CD4-positive, CD25-positive, alpha-beta regulatory T cell (primary cell): ENCODE data around the gene DIO3. TPM values are rescaled to one million over a fixed set of nuclear protein-coding genes. Genes with fewer than 3 reads are reported as not detected.
A peak's percentile ranks its signal among the peaks of the same experiment; 100 is the strongest.

ENCODE experiments used
- ATAC-seq, 2 donors: fragments of 150-1000 bp; cut with Tn5 transposase; one replicate each; pipeline ENCODE4 v1.10.0; 2021; ENCODE audit warnings: low read depth in 2 of 2, moderate number of reproducible peaks in 2 of 2, moderate library complexity in 1 of 2
- DNase-seq, 3 donors: peaks; one replicate each; pipeline versions ENCODE4 v3.0.0 to v3.0.0-alpha.2; 2012 to 2022; ENCODE audit warnings: mixed read lengths in 1 of 3
- H3K27ac ChIP-seq: one replicate; pipeline ENCODE4 v1.7.0; 2013; ENCODE audit warnings: mild to moderate bottlenecking, low read length; ENCODE audit not compliant: insufficient read depth, poor library complexity, severe bottlenecking
- H3K27me3 ChIP-seq: one replicate; pipeline ENCODE4 v1.7.0; 2013; ENCODE audit warnings: low read length; ENCODE audit not compliant: control insufficient read depth, insufficient read depth
- H3K36me3 ChIP-seq: one replicate; pipeline ENCODE4 v1.7.0; 2013; ENCODE audit warnings: mild to moderate bottlenecking, low read length, moderate library complexity; ENCODE audit not compliant: control insufficient read depth, insufficient read depth
- H3K4me1 ChIP-seq: 2 replicates; pipeline ENCODE4 v1.7.0; 2013; ENCODE audit warnings: mild to moderate bottlenecking, low read length; ENCODE audit not compliant: insufficient read depth, control insufficient read depth, poor library complexity, severe bottlenecking
- H3K4me3 ChIP-seq: one replicate; pipeline ENCODE4 v1.7.0; 2013; ENCODE audit warnings: low read depth, mild to moderate bottlenecking, low read length, moderate library complexity
- H3K9me3 ChIP-seq, 2 experiments: 1 replicate in 1 of 2; 2 replicates in 1 of 2; pipeline ENCODE4 v1.7.0; 2013; ENCODE audit warnings: low read length in 2 of 2, mild to moderate bottlenecking in 1 of 2, moderate library complexity in 1 of 2; ENCODE audit not compliant: control insufficient read depth in 2 of 2
- H3K27ac Mint-ChIP-seq, 3 donors: one replicate each; pipeline ENCODE4 v1.8.0; 2020 to 2022; ENCODE audit warnings: mild to moderate bottlenecking in 3 of 3, mixed read lengths in 3 of 3, moderate library complexity in 2 of 3
- H3K27me3 Mint-ChIP-seq: one replicate; pipeline ENCODE4 v1.8.0; 2022; ENCODE audit warnings: mild to moderate bottlenecking, mixed read lengths
- H3K36me3 Mint-ChIP-seq: one replicate; pipeline ENCODE4 v1.8.0; 2020; ENCODE audit warnings: mixed read lengths
- H3K4me1 Mint-ChIP-seq, 4 donors: one replicate each; pipeline ENCODE4 v1.8.0; 2020 to 2022; ENCODE audit warnings: mixed read lengths in 4 of 4, mild to moderate bottlenecking in 1 of 4
- H3K4me3 Mint-ChIP-seq, 4 donors: one replicate each; pipeline ENCODE4 v1.8.0; 2020 to 2022; ENCODE audit warnings: mild to moderate bottlenecking in 4 of 4, mixed read lengths in 4 of 4, moderate library complexity in 3 of 4
- H3K9me3 Mint-ChIP-seq, 7 donors: one replicate each; pipeline ENCODE4 v1.8.0; 2020 to 2022; ENCODE audit warnings: mixed read lengths in 7 of 7, mild to moderate bottlenecking in 3 of 7, moderate library complexity in 2 of 7
- polyA plus RNA-seq, 4 donors: library from polyadenylated mRNA; unstranded; fragments of 300-500 nt; fragmentation: Illumina TruSeq; gene quantifications; one replicate each; pipeline ENCODE4 v1.2.3, GENCODE V29; 2021
- total RNA-seq: library from RNA; stranded (reverse); gene quantifications from one replicate; pipeline ENCODE4 v1.2.3, GENCODE V29; 2022

DIO3 gene
- total and polyA plus RNA-seq, 5 donors from 2014 or later: not detected

GRCh38 chr14:101521473-101521915, 39.8 kb upstream of the DIO3 start:
- no peaks in the 10 kb centered on the region for H3K36me3 ChIP-seq
- ATAC-seq (no peak), DNase-seq (no peak)
- H3K27ac ChIP-seq: no peak overlapping the region
- Mint-ChIP-seq H3K9me3 (peaks cover 0 to 4% (median 0%) of the 10 kb centered on the region in 7 donors), H3K4me3 (no peak overlapping the region), H3K27me3 (no peaks in the 10 kb centered on the region), H3K36me3 (no peaks in the 10 kb centered on the region), H3K4me1 (no peaks in the 10 kb centered on the region), H3K27ac (no peak overlapping the region)
- H3K27me3 ChIP-seq: no peaks in the 10 kb centered on the region
- H3K9me3 ChIP-seq: no peaks in the 10 kb centered on the region
- no peaks in the 10 kb centered on the region for H3K4me1 ChIP-seq
- H3K4me3 ChIP-seq: no peak overlapping the region

- H3K9me3 ChIP-seq: no peaks in the 10 kb centered on the region
- H3K4me1 ChIP-seq: no peaks in the 10 kb centered on the region
Observed at GRCh38 chr14:101521978-101522377, 39.3 kb upstream of the DIO3 start.

GRCh38 chr14:101525640-101526527, 35.4 kb upstream of the DIO3 start:
- no peaks in the 10 kb centered on the region for H3K9me3 ChIP-seq
- H3K27ac Mint-ChIP-seq: no peak overlapping the region

More at GRCh38 chr14:101521978-101522377, 39.3 kb upstream of the DIO3 start:
- no peaks in the 10 kb centered on the region for H3K27me3 ChIP-seq
- Mint-ChIP-seq H3K27ac (no peak overlapping the region), H3K9me3 (peaks cover 0 to 4% (median 0%) of the 10 kb centered on the region in 7 donors), H3K4me1 (no peaks in the 10 kb centered on the region), H3K4me3 (no peak overlapping the region), H3K36me3 (no peaks in the 10 kb centered on the region), H3K27me3 (no peaks in the 10 kb centered on the region)
- no peaks in the 10 kb centered on the region for H3K36me3 ChIP-seq
- no peak overlapping the region for H3K27ac ChIP-seq
- no peak for DNase-seq
- ATAC-seq: no peak
- H3K4me3 ChIP-seq: no peak overlapping the region

GRCh38 chr14:101527987-101528386, 33.3 kb upstream of the DIO3 start:
- no peaks in the 10 kb centered on the region for H3K36me3 ChIP-seq
- no peaks in the 10 kb centered on the region for H3K27me3 ChIP-seq
- Mint-ChIP-seq H3K9me3 (peaks cover 0 to 4% (median 0%) of the 10 kb centered on the region in 7 donors), H3K4me3 (no peak overlapping the region), H3K27me3 (no peaks in the 10 kb centered on the region), H3K4me1 (peaks cover 0 to 9% (median 2%) of the 10 kb centered on the region in 4 donors), H3K27ac (peak overlapping the region in 1 of 3 donors; percentile 79), H3K36me3 (no peaks in the 10 kb centered on the region)
- no peak overlapping the region for H3K4me3 ChIP-seq
- DNase-seq (no peak), ATAC-seq (no peak)
- no peak overlapping the region for H3K27ac ChIP-seq
- no peaks in the 10 kb centered on the region for H3K4me1 ChIP-seq
- no peaks in the 10 kb centered on the region for H3K9me3 ChIP-seq

More at GRCh38 chr14:101525640-101526527, 35.4 kb upstream of the DIO3 start:
- H3K27me3 Mint-ChIP-seq: no peaks in the 10 kb centered on the region
- no peak overlapping the region for H3K4me3 Mint-ChIP-seq
- Histone ChIP-seq H3K4me3 (no peak overlapping the region), H3K27ac (no peak overlapping the region), H3K4me1 (no peaks in the 10 kb centered on the region), H3K36me3 (no peaks in the 10 kb centered on the region), H3K27me3 (no peaks in the 10 kb centered on the region)
- DNase-seq (no peak), ATAC-seq (no peak)
- peaks cover 0 to 8% (median 2%) of the 10 kb centered on the region in 4 donors for H3K4me1 Mint-ChIP-seq
- peaks cover 0 to 4% (median 0%) of the 10 kb centered on the region in 7 donors for H3K9me3 Mint-ChIP-seq
- H3K36me3 Mint-ChIP-seq: no peaks in the 10 kb centered on the region

- Histone ChIP-seq H3K27ac (no peak overlapping the region), H3K9me3 (no peaks in the 10 kb centered on the region), H3K4me3 (no peak overlapping the region), H3K4me1 (no peaks in the 10 kb centered on the region), H3K27me3 (no peaks in the 10 kb centered on the region), H3K36me3 (no peaks in the 10 kb centered on the region)
- no peak for ATAC-seq
- Mint-ChIP-seq H3K4me3 (no peak overlapping the region), H3K27ac (no peak overlapping the region), H3K27me3 (no peaks in the 10 kb centered on the region), H3K9me3 (peaks cover 0 to under 1% (median 0%) of the 10 kb centered on the region in 7 donors), H3K36me3 (no peaks in the 10 kb centered on the region), H3K4me1 (peaks cover 0 to 12% (median 2%) of the 10 kb centered on the region in 4 donors)
- no peak for DNase-seq
Observed at GRCh38 chr14:101529079-101529478, 32.2 kb upstream of the DIO3 start.

GRCh38 chr14:101534198-101534597, 27.1 kb upstream of the DIO3 start:
- Mint-ChIP-seq H3K4me1 (peaks cover 0 to 28% (median 1%) of the 10 kb centered on the region in 4 donors), H3K27me3 (peaks cover 9% of the 10 kb centered on the region), H3K27ac (peak overlapping the region in 1 of 3 donors; percentile 42), H3K36me3 (no peaks in the 10 kb centered on the region), H3K9me3 (no peaks in the 10 kb centered on the region), H3K4me3 (no peak overlapping the region)
- no peak overlapping the region for H3K4me3 ChIP-seq
- no peaks in the 10 kb centered on the region for H3K27me3 ChIP-seq
- DNase-seq: no peak
- H3K36me3 ChIP-seq: no peaks in the 10 kb centered on the region
- H3K9me3 ChIP-seq: no peaks in the 10 kb centered on the region
- no peak overlapping the region for H3K27ac ChIP-seq
- ATAC-seq: no peak
- H3K4me1 ChIP-seq: no peaks in the 10 kb centered on the region

- DNase-seq (peak in 1 of 3 donors; percentile 27), ATAC-seq (peak in 1 of 2 donors; percentile 12)
- Mint-ChIP-seq H3K4me3 (peak overlapping the region in 1 of 4 donors; percentile 59), H3K36me3 (no peaks in the 10 kb centered on the region), H3K27me3 (peaks cover 9% of the 10 kb centered on the region), H3K4me1 (peaks cover 0 to 23% (median under 1%) of the 10 kb centered on the region in 4 donors), H3K27ac (peak overlapping the region in 1 of 3 donors; percentile 71), H3K9me3 (no peaks in the 10 kb centered on the region)
- H3K4me1 ChIP-seq: no peaks in the 10 kb centered on the region
- H3K36me3 ChIP-seq: no peaks in the 10 kb centered on the region
- H3K4me3 ChIP-seq: no peak overlapping the region
- H3K27me3 ChIP-seq: no peaks in the 10 kb centered on the region
- H3K27ac ChIP-seq: no peak overlapping the region
- no peaks in the 10 kb centered on the region for H3K9me3 ChIP-seq
Observed at GRCh38 chr14:101535232-101535631, 26.1 kb upstream of the DIO3 start.
